NCI-H1694 (cell line): ENCODE data around the gene ZNHIT1.

Experiments
- DNase-seq: peaks from one replicate; lab custom pipeline; 2025; lab: John Stamatoyannopoulos, UW

The ZNHIT1 gene

GRCh38 chr7:101218236-101219125 is 516 bp downstream of the ZNHIT1 start:
- DNase-seq = no peak

- no peak for DNase-seq
Measured at GRCh38 chr7:101220295-101220694, 2.3 kb downstream of the ZNHIT1 start.

GRCh38 chr7:101222275-101222830 is 4.4 kb downstream of the ZNHIT1 start:
- no peak for DNase-seq

- no peak for DNase-seq
Measured at GRCh38 chr7:101223528-101223927, 5.6 kb downstream of the ZNHIT1 start.

- no peak for DNase-seq
Measured at GRCh38 chr7:101225650-101226049, 7.7 kb downstream of the ZNHIT1 start.

GRCh38 chr7:101226721-101227120 is 8.8 kb downstream of the ZNHIT1 start:
- DNase-seq = no peak

- DNase-seq = no peak
Measured at GRCh38 chr7:101231644-101232043, 13.7 kb downstream of the ZNHIT1 start.

GRCh38 chr7:101232141-101232850 is 14.3 kb downstream of the ZNHIT1 start:
- no peak for DNase-seq

- no peak for DNase-seq
Measured at GRCh38 chr7:101233907-101234547, 16.1 kb downstream of the ZNHIT1 start.

- DNase-seq = no peak
Measured at GRCh38 chr7:101234636-101235035, 16.7 kb downstream of the ZNHIT1 start.

GRCh38 chr7:101235050-101235449 is 17.1 kb downstream of the ZNHIT1 start:
- DNase-seq = no peak

- DNase-seq = no peak
Measured at GRCh38 chr7:101235522-101235921, 17.6 kb downstream of the ZNHIT1 start.

GRCh38 chr7:101236292-101236835 is 18.4 kb downstream of the ZNHIT1 start:
- DNase-seq = no peak

GRCh38 chr7:101237206-101238067 is 19.5 kb downstream of the ZNHIT1 start, which contains the start of gene CLDN15:
Gene CLDN15 (minus strand): TSS chr7:101237802. CDS start chr7:101237581, 221 bp downstream.
- no peak for DNase-seq

GRCh38 chr7:101238226-101239182 is 20.5 kb downstream of the ZNHIT1 start:
- DNase-seq = no peak

- no peak for DNase-seq
Measured at GRCh38 chr7:101239191-101239950, 21.4 kb downstream of the ZNHIT1 start.

- DNase-seq = no peak
Measured at GRCh38 chr7:101239951-101240220, 21.9 kb downstream of the ZNHIT1 start.

- no peak for DNase-seq
Measured at GRCh38 chr7:101240226-101241014, 22.5 kb downstream of the ZNHIT1 start.

- no peak for DNase-seq
Measured at GRCh38 chr7:101241015-101241363, 23.0 kb downstream of the ZNHIT1 start.
